T-helper 1 cell treated with Interleukin-12 subunit alpha and Interleukin-12 subunit beta and Interleukin-4 antibody, amounts not matched to agents 30 ng/mL and 1 ng/mL, for 36 hours (primary cell): ENCODE results near the gene ATP1A1. TPM values are rescaled to one million over a fixed set of nuclear protein-coding genes. Genes with fewer than 3 reads are reported as not detected.

Experiments used
- intact Hi-C: fragments of 100-400 bp; cut with micrococcal nuclease; formaldehyde crosslinking; loops from one replicate; pipeline ENCODE4 v1.15.1; 2024
- total RNA-seq: library from RNA; stranded (reverse); gene quantifications from 2 replicates; pipeline ENCODE4 v1.2.3, GENCODE V29; 2022

The ATP1A1 gene
- total RNA-seq, 1 donor from 2014 or later, result 233 TPM

DNA sequence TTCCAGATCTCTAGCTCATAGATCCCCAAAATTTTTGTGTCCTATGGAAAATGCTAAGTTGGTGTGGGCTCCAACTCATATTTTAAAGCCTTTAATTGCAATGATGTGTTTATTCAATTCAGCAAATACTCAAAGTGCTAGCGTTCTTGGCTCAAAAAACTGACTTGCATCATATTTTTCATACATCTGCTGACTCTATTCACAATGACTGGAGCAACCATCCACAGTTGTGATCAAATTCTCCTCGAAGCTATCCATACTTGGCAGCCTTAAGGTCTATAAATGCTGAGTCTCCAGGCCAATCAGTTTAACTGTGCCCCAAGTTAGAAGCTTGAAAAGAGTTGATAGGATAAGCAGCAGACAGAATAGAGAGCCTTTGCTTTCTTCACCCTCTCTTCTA, 2.9 kb upstream of the ATP1A1 start:
- intact Hi-C loops, result loop anchor here (10.0 kb wide), 2 partner anchors 755 to 1235 kb away; partner anchors contain the start of genes TENT5C and TRIM45

DNA sequence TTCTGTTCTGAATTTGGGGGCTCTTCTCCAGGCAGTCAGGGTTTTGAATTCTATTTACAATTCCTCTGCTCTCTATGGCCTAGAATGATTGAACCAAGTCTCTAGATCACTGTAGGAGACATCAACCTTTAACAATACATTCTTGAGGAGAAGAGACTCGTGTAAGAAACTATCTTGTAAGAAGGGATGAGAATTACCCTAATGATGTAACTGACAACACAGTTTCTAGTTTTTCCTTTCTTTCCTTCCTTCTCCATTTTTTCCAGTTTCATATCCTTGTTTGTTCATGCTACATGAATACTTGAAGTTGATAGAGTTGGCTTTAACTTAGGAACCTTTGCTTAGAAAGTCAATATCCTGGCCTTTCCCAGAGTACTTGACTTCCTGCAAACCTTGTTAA, 1.3 kb upstream of the ATP1A1 start:
- intact Hi-C loops, result loop anchor here (10.0 kb wide), 2 partner anchors 753 to 1233 kb away; partner anchors contain the start of genes TENT5C and TRIM45

GRCh38 chr1:116372191-116372590, 853 bp upstream of the ATP1A1 start:
- intact Hi-C loops, result loop anchor here (10.0 kb wide), 2 partner anchors 753 to 1233 kb away; partner anchors contain the start of genes TENT5C and TRIM45

DNA sequence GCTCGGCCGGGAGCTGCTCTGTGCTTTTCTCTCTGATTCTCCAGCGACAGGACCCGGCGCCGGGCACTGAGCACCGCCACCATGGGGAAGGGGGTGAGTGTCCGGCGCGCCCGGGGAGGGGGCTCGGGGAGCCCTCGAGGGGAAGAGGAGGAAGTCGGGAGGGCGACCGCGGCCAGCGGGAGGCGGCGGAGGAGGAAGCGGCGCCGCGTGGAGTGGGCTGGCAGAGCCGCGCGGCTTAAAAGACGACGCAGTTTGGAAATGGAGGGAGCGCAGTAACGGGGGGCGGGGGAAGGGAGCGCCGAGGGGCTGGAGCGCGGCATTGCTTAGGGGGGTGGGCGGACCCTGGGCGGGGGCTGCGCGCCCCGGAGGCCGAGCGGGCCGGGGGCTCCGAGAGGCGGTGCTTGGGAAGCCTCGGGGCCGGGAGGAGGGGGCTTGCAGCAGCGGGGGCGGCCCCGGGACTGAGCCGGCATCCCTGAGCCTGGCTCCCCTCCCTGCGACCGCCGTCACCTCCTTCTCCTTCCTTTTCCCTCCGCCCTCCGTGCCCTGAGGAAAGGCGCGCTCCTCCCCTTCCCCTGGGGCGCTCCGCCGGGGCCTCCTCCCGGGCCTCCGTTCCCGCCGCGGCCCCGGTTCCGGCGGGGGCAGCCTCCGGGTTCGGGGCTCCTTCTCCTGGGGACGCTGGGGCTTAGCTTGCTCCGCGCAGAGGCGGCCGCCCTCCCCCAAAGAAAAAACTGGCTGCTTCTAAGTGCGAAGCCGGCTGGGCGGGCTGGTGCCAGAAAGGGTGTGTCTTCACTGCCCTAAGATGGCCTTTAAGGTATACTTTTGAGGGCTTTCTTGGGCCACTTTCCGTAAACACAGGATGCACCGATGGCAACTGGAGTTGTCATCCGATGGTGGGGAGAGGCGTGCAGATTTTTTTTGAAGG, 648 bp downstream of the ATP1A1 start:
- intact Hi-C loops, result loop anchor here (1.0 to 10.0 kb wide), 9 partner anchors 17 to 1231 kb away; partner anchors contain the start of genes CD58, TENT5C, TRIM45 and TTF2

- intact Hi-C loops, result loop anchor here (1.0 to 10.0 kb wide), 11 partner anchors 16 to 1288 kb away; partner anchors contain the start of genes CD101, TENT5C, TRIM45 and TTF2
Measured at GRCh38 chr1:116374353-116375147, 1.5 kb downstream of the ATP1A1 start.

GRCh38 chr1:116375148-116375886, 2.3 kb downstream of the ATP1A1 start:
- intact Hi-C loops, result loop anchor here (2.0 to 10.0 kb wide), 9 partner anchors 15 to 1287 kb away; partner anchors contain the start of genes CD101, TENT5C and TRIM45

DNA sequence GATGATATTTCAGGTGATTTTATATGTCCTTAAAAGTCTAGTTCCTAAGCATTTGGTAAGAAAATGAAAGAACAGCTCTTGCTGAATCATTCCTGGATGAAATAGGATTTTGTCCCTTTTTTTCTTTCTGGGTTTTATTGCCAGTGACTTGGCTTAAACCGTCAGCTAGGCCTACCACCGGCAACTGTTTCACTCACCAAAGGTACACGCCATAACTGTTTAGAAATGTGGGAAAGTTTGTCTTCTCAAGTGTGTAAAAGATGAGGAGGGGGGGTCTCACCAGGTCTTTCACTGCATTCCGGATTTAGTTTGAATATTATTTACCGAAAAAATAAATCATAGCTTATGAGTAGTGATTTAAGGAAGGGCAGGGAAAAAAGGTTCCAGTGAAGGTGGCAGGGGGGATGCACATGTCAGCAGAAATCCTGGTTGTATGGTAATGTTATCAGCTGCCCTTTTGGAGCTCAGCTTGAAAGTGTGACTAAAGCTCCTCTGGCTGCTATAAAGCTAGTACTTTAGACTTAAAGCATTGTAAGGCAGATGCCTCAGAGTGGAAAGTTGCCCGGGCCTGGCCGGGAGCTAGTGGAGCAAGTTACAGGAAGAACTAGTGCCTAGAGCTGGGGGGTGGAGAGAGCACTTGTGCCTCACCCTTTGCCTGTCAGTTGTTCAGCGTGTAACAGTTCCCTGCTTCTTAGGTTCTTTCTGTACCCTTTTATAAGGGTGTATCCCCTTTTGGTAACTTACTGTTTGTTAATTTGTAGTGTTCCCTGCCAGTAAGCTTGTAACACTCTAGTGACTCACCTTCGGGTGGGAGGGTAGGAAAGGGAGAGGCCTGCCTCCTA, 3.1 kb downstream of the ATP1A1 start:
- intact Hi-C loops, result loop anchor here (2.0 to 10.0 kb wide), 13 partner anchors 15 to 1286 kb away; partner anchors contain the start of genes CD101, MAN1A2, TENT5C and TRIM45

DNA sequence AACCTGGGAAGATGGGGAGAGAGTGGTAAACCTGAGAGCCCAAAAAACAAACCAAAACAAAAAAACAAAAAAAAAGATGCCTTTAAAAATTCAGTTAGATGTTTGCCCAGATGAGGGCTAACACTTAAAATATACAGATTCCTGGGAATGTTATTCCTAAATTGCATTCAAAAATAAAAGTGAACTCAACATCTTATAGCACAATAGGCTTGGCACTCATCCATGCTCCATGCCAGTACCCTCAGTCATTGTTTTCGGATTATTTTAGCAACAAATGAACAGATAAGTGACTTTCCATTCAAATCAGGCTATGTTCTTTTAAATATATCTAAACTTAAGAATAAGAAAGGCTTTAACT, 3.7 kb downstream of the ATP1A1 start:
- intact Hi-C loops, result loop anchor here (1.0 to 10.0 kb wide), 13 partner anchors 16 to 1286 kb away; partner anchors contain the start of genes CD101, MAN1A2, TENT5C and TRIM45

DNA sequence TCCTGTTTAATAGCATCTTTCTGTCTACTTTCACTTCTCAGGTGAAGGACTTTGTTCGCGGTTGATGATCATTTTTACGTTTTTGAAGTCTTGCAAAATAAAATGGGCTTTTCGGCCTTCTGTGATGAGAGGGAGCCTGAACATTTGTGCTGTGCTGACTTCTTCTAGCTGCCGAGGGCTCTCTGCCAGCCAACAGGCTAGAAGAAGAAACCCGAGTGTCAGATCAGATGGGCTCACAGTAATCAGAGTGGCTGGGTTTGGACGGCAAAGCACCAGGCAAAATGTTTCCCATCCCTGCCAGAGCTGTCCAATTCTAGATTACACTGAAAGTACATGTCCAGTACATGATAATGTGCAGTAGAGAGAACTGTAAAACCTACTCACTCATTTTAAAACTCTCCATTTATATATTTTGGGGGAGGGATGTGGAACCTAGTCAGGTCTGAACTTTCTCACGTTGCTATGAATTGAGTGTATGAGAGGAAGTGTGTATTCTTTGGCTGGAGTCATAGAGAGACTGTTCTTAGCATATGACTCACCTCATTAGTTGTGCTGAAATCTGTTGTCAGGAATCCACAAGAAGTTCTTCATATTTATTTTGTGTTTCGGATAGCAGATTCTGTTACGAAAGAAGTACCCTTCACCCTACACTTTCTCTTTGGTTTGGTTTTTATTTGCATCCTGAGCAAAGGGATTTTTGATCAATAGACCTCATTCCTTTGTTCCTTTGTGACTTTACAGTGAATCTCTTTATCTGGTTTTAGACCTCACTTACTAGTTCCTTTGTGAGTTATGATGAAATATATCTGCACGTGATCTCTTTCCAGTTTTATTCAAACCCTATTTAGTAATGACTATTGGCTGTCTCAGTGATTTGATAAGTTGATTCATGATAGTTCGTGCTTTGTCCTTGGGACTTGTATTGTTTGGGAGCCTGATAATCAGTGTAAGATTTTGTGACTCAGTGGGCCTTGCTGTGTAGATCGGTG, 4.8 kb downstream of the ATP1A1 start:
- intact Hi-C loops, result loop anchor here (1.0 to 10.0 kb wide), 17 partner anchors 11 to 1284 kb away; partner anchors contain the start of genes CD101, MAN1A2, TENT5C and TRIM45

DNA sequence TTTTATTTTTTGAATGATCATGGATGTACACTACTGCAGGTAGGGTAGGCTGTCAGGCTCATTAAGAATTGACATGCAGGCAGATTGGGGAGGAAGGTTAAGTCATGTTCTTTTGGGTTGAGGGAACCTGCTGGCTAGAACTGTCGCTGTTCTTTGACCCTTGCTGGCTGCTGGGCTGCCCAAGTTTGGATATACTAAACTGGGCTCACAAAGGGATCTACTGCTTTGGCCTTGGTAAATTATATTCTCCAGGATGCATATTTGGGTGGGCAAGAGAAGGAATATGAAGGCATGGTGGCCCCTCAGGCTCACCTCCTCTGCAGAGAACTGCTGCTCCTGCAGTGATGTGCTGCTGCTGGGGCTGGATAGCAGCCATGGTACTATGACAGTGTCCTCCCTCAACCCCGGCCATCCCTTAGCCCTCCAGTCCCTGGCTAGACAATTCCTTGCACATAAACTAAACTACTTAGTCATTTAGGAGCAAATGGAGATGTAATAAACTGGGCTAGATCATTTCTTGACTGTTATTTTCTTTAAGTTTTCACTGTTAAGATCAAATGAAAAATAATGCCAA, 6.1 kb downstream of the ATP1A1 start:
- intact Hi-C loops, result loop anchor here (5.0 to 10.0 kb wide), 8 partner anchors 108 to 1283 kb away; partner anchors contain the start of genes CD101, TENT5C and TRIM45

DNA sequence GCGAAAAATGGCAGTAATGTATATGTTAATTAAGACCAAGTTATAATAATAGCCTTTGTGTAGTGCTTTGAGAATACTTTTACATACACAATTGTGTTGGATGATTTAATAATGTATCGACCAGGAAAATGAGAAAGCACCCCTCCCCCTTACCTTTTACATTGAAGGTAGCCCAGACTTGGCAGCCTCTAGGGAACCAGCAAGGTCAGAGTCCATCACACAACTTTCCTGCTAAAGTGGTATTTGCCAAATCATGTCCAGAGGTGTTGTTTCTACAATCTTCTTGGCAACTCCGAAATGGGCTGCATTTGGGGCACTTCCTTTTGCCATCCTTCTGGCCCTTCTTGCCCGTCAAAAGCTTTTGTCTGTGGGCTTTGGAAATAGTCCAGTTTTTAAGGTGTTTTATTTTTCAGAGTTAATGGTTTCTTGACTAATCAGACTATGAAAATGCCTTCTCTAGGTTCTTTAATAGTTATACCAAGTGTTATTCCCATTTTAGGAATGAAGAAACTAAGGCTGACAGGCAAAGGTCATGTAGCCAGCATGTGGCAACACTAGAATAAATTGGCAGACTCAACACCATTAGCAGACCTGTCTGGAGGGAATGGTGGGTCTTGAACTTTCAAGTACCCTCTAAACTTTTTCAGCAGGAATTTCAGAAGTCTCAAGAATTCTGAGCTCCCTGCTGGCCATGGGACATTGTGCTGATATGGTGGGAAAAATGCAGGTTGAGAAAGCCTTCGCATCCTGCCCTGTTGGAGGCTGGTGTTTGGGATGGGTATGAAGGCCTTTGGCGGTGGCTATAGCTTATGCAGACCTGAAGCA, 6.8 kb downstream of the ATP1A1 start:
- intact Hi-C loops, result loop anchor here (5.0 to 10.0 kb wide), 8 partner anchors 107 to 1282 kb away; partner anchors contain the start of genes CD101, TENT5C and TRIM45

DNA sequence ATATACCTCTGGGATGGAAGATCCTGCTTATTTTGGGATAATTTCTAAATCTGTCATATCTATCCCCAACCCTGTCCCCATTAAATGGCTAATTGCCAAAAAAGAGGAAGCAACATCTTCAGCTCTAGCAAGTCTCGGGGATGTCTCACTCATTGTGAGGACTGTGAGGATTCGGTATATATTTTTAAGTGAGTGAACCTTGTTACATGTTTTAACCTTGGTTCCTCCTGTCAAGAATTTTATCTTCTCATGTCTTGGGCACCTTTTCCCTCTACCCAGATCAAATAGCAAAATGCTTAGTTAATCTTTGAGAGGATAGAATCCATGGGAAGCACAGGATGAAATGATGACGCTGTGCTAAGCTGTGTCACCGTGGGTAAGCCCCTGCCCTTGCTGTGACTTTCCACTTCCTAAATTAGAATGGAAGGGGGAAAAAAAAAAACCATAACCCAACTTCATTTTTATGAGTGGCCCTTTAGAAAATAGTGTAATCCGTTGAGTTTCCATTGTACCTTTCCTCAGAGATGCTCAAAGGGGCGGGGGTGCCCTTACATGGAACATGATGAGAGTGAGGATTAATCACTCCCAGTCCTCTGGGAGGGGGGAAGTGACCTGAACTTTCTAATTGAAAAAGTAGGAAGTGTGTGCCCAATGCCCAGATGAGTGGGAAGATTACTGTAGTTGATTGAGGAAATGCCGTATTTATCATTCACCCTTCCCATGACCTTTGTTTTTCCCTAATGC, 7.6 kb downstream of the ATP1A1 start:
- intact Hi-C loops, result no loop called here

GRCh38 chr1:116382321-116382720, 9.3 kb downstream of the ATP1A1 start:
- intact Hi-C loops, result no loop called here

- intact Hi-C loops, result no loop called here
Measured at GRCh38 chr1:116382857-116383483, 9.9 kb downstream of the ATP1A1 start.

- intact Hi-C loops, result no loop called here
Measured at GRCh38 chr1:116386042-116386441, 13.0 kb downstream of the ATP1A1 start.

GRCh38 chr1:116387551-116387950, 14.5 kb downstream of the ATP1A1 start:
- intact Hi-C loops, result no loop called here
